Duodenal mucosa (tissue), 2 donors: ENCODE results near the gene GMEB1.
"Not testable (repeated sequence)": the region's sequence is repeated elsewhere in the genome, so short reads cannot be mapped to it uniquely, and the experiment has no call there.

Experiments used
- H3K27ac ChIP-seq: one replicate; pipeline ENCODE4 v1.7.0; 2013; ENCODE audit warnings: low read depth, low read length
- H3K27me3 ChIP-seq, 2 donors: one replicate each; pipeline ENCODE4 v1.7.0; 2013; ENCODE audit warnings: low read length in 2 of 2, control low read depth in 1 of 2; ENCODE audit not compliant: insufficient read depth in 2 of 2, control insufficient read depth in 1 of 2
- H3K36me3 ChIP-seq, 2 donors: one replicate each; pipeline ENCODE4 v1.7.0; 2013; ENCODE audit warnings: low read length in 2 of 2, control low read depth in 1 of 2; ENCODE audit not compliant: insufficient read depth in 2 of 2, control insufficient read depth in 1 of 2
- H3K4me1 ChIP-seq, 2 donors: one replicate each; pipeline ENCODE4 v1.7.0; 2013; ENCODE audit warnings: low read length in 2 of 2, control low read depth in 1 of 2; ENCODE audit not compliant: insufficient read depth in 2 of 2, control insufficient read depth in 1 of 2
- H3K4me3 ChIP-seq, 2 donors: one replicate each; pipeline ENCODE4 v1.7.0; 2013; ENCODE audit warnings: low read length in 2 of 2, low read depth in 1 of 2
- H3K9ac ChIP-seq, 2 donors: one replicate each; pipeline ENCODE4 v1.7.0; 2013; ENCODE audit warnings: low read length in 2 of 2, low read depth in 1 of 2
- H3K9me3 ChIP-seq, 2 donors: one replicate each; pipeline ENCODE4 v1.7.0; 2013; ENCODE audit warnings: low read length in 2 of 2, control low read depth in 1 of 2; ENCODE audit not compliant: control insufficient read depth in 1 of 2

Gene GMEB1

GRCh38 chr1:28648008-28648473 is 20.5 kb upstream of the GMEB1 start:
- Histone ChIP-seq H3K9me3 (no peaks in the 10 kb centered on the region), H3K4me3 (peak overlapping the region; percentile 74 to 83), H3K9ac (peak overlapping the region; percentile 79 to 80), H3K27me3 (no peaks in the 10 kb centered on the region), H3K36me3 (no peaks in the 10 kb centered on the region), H3K27ac (peak overlapping the region; percentile 92), H3K4me1 (peaks cover 20 to 24% of the 10 kb centered on the region in 2 donors)

GRCh38 chr1:28648474-28649198 is 19.9 kb upstream of the GMEB1 start, which contains the start of gene RNU11:
TSS of gene RNU11 (plus strand) at chr1:28648600.
- Histone ChIP-seq H3K9me3 (no peaks in the 10 kb centered on the region), H3K27me3 (no peaks in the 10 kb centered on the region), H3K4me3 (peak within 1 kb of the TSS; percentile 74 to 83), H3K9ac (peak within 1 kb of the TSS; percentile 79 to 80), H3K36me3 (no peaks in the 10 kb centered on the region), H3K27ac (peak within 1 kb of the TSS; percentile 92), H3K4me1 (peaks cover 20 to 24% of the 10 kb centered on the region in 2 donors)

DNA sequence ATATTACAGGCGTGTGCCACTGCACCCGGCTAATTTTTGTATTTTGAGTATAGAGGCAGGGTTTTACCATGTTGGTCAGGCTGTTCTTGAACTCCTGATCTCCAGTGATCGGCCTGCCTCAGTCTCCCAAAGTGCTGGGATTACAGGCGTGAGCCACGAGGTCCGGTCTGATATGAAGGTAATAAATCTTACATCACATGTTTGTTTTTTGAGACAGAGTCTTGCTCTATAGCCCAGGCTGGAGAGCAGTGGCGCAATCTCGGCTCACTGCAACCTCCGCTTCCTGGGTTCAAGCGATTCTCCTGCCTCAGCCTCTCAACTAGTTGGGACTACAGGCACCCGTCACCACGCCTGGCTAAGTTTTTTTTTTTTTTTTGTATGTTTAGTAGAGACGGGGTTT is 15.5 kb upstream of the GMEB1 start:
- H3K27me3 ChIP-seq, H3K27ac ChIP-seq: not testable (repeated sequence)

DNA sequence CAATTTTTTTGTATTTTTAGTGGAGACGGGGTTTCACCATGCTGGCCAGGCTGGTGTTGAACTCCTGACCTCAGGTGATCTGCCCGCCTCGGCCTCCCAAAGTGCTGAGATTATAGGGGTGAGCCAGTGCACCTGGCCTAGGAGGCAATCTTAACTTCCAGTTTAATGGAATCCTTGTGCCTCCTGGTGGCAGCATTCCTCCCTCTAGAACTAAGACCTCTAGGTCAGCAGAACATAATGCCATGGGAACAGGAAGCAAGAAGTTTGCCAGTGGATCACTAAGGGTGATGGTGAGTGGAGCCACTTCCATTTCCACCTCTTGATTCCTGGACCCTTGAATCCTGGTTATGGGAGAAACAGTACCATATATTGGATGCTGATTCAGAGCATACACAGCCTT is 14.7 kb upstream of the GMEB1 start:
- H3K27ac ChIP-seq, H3K36me3 ChIP-seq, H3K9ac ChIP-seq, H3K4me1 ChIP-seq, H3K27me3 ChIP-seq, H3K4me3 ChIP-seq, H3K9me3 ChIP-seq: not testable (repeated sequence)

More for the DNA sequence above, 15.5 kb upstream of the GMEB1 start:
- not testable (repeated sequence) for H3K9ac ChIP-seq, H3K4me3 ChIP-seq, H3K36me3 ChIP-seq, H3K4me1 ChIP-seq, H3K9me3 ChIP-seq

DNA sequence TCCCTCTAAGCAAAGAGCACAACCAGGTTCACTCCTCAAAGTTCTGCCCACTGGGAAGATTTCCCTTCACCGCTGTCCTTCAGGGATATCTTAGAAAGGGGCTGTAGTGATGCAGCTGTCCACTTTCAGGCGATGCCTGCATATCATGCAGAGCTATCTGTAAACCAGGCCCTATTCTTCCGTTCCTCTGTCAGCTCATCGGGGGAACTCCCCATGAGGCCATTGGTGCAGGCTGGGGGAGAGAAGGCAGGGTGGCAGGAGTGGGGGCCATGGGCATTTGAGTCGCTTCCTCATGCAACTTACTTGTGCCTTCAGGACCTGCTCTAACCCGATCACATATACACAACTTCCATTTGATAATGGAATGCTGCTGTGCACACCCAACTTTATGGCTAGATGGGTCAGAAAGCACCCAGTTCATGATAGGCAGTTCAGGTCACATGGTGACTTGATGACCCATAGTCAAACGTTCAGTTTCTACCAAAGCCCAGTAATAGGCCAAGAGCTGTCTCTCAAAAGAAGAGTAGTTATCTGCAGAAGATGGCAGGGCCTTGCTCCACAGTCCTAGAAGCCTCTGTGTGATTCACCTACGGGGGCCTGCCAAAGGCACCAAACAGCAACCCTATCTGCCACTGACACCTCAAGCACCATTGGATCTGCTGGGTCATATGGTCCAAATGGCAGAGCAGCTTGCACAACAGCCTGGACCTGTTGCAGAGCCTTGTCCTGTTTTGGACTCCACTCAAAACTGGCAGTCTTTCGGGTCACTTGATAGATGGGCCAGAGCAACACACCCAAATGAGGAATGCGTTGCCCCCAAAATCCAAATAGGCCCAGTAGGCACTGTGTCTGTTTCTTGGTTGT is 12.9 kb upstream of the GMEB1 start:
- H3K27me3 ChIP-seq, H3K27ac ChIP-seq, H3K4me3 ChIP-seq, H3K4me1 ChIP-seq, H3K9ac ChIP-seq, H3K36me3 ChIP-seq, H3K9me3 ChIP-seq: not testable (repeated sequence)

DNA sequence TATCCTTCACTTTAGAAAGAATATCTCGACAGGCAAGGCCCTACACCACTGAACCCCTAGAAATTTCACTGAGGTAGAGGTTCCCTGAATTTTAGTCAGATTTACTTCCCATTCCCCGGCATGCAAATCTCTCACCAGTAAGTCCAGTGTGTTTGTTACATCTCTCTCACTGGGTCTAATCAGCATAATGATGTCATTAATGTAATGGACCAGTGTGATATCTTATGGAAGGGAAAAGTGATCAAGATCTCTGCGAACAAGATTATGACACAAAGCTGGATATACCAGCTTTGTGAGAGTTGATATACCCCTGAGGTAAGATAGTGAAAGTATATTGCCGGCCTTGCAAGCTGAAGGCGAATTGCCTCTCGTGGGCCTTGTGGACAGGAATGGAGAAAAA is 12.2 kb upstream of the GMEB1 start:
- Histone ChIP-seq H3K9ac (no peak overlapping the region), H3K4me1 (no peaks in the 10 kb centered on the region), H3K27me3 (no peaks in the 10 kb centered on the region), H3K27ac (no peak overlapping the region), H3K9me3 (no peaks in the 10 kb centered on the region), H3K36me3 (no peaks in the 10 kb centered on the region), H3K4me3 (no peak overlapping the region)

GRCh38 chr1:28663871-28664470 is 4.6 kb upstream of the GMEB1 start:
- Histone ChIP-seq H3K9ac (no peak overlapping the region), H3K4me1 (peaks cover 4 to 6% of the 10 kb centered on the region in 2 donors), H3K4me3 (no peak overlapping the region), H3K36me3 (no peaks in the 10 kb centered on the region), H3K27ac (no peak overlapping the region), H3K27me3 (no peaks in the 10 kb centered on the region), H3K9me3 (no peaks in the 10 kb centered on the region)

- H3K9me3 ChIP-seq: no peaks in the 10 kb centered on the region
- H3K27me3 ChIP-seq: no peaks in the 10 kb centered on the region
- peaks cover 4 to 6% of the 10 kb centered on the region in 2 donors for H3K4me1 ChIP-seq
- H3K27ac ChIP-seq: no peak overlapping the region
- no peak overlapping the region for H3K4me3 ChIP-seq
- no peaks in the 10 kb centered on the region for H3K36me3 ChIP-seq
- H3K9ac ChIP-seq: no peak overlapping the region
These were observed 1.8 kb upstream of the GMEB1 start for GRCh38 chr1:28666806-28667205.

DNA sequence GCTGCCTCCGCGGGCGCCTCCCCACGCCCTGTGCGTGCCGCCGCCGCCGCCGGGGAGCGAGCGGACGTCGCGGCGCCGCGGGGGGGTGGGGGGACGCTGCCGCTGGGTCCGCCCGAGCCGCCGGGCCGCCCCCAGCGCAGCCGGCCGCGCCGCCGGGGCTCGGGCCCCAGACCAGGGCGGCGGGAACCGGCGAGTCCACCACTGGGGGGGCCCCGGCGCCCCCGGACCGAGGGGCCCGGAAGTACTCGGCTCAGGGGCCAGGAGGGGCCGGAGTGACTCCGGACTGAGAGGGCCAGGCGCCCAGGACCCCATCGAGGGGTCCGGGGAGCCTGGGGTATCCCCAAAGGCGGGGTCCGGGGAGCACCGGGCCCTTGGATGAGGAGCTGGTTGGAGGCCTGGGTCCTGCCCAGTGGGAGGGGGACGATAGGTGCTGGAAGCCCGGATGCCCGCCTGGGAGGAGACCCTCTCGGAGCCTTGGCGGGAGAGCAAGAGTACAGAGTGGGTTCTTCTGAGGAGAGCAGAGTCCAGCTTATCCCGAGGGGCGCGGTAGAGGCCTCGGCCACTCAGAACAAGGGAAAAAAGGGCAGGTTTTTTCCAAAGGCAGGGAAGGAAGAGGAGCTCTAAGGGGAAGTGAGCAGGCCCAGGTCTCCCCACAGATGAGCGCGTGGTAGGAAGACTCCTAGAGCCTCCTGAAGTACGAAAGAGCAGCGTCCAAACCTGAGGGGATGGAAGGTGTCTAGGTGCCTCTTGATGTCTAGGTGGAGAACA is 556 bp downstream of the GMEB1 start:
- no peaks in the 10 kb centered on the region for H3K9me3 ChIP-seq
- H3K27me3 ChIP-seq: no peaks in the 10 kb centered on the region
- peak overlapping the region; percentile 84 for H3K27ac ChIP-seq

More for the DNA sequence above, 556 bp downstream of the GMEB1 start:
- Histone ChIP-seq H3K9ac (peak overlapping the region; percentile 69 to 94), H3K4me3 (peak overlapping the region; percentile 72 to 97), H3K36me3 (no peaks in the 10 kb centered on the region), H3K4me1 (peaks cover 4 to 6% of the 10 kb centered on the region in 2 donors)
